Endothelial cell of umbilical vein (primary cell): ENCODE results near the gene HOXD12. TPM values are rescaled to one million over a fixed set of nuclear protein-coding genes. Genes with fewer than 3 reads are reported as not detected.

Source experiments
- BruUV-seq: library from RNA; stranded (reverse); fragments of 400-500 nt; replicated peaks from 2 replicates; lab custom pipeline; 2021; lab: Mats Ljungman, UMichigan
- CTCF ChIA-PET: fragments of 300-600, 350-600 bp; sonication (Branson Sonifier 250); formaldehyde crosslinking; loops from one replicate; lab custom pipeline; 2021; ENCODE audit warnings: antibody characterized with exemption, inconsistent platforms; lab: Charles Lee
- POLR2A ChIA-PET: fragments of 300-600, 350-600 bp; sonication (Branson Sonifier 250); formaldehyde crosslinking; loops from one replicate; lab custom pipeline; 2021; ENCODE audit warnings: antibody characterized with exemption, inconsistent platforms; lab: Charles Lee
- DNase-seq: peaks from one replicate; pipeline ENCODE4 v3.0.0-alpha.2; 2011; ENCODE audit warnings: low read depth, low spot score
- FAIRE-seq: peaks from 2 replicates; lab custom pipeline; 2011; peaks lifted over from hg19 to GRCh38; lab: Jason Lieb, UNC
- H2AFZ ChIP-seq: 2 replicates; pipeline ENCODE4 v1.6.0; 2012; ENCODE audit warnings: low read depth, low read length, control low read depth, inconsistent platforms
- H3K27ac ChIP-seq: 2 replicates; pipeline ENCODE4 v1.5.1; 2011; ENCODE audit warnings: low read depth, mild to moderate bottlenecking, control low read depth, low read length, moderate library complexity; ENCODE audit not compliant: insufficient read depth
- H3K27me3 ChIP-seq, 2 experiments: 2 replicates each; pipeline versions ENCODE4 v1.6.0 to v1.6.1; 2011; ENCODE audit warnings: low read length in 2 of 2, mixed read lengths in 1 of 2; ENCODE audit not compliant: control insufficient read depth in 2 of 2, insufficient read depth in 2 of 2
- H3K36me3 ChIP-seq, 2 experiments: 2 replicates in 1 of 2; 3 replicates in 1 of 2; pipeline ENCODE4 v1.5.1; 2011; ENCODE audit warnings: low read length in 2 of 2, mild to moderate bottlenecking in 1 of 2, moderate library complexity in 1 of 2; ENCODE audit not compliant: control insufficient read depth in 2 of 2, insufficient read depth in 2 of 2; ENCODE audit errors: extremely low read depth in 1 of 2
- H3K4me1 ChIP-seq: 3 replicates; pipeline ENCODE4 v1.5.1; 2011; ENCODE audit warnings: mild to moderate bottlenecking, low read length; ENCODE audit not compliant: control insufficient read depth, insufficient read depth; ENCODE audit errors: extremely low read depth
- H3K4me2 ChIP-seq: 2 replicates; pipeline ENCODE4 v1.6.1; 2011; ENCODE audit warnings: low read length, control low read depth, mixed read lengths; ENCODE audit not compliant: insufficient read depth
- H3K4me3 ChIP-seq, 3 experiments: fragments of 200-600 bp in 1 of 3; sonication (generic), shearing (Covaris generic) in 1 of 3; replicated peaks in 1 of 3; 2 replicates each; pipeline ENCODE4 v1.5.1; 2011 to 2016; ENCODE audit warnings: control low read depth in 3 of 3, low read length in 3 of 3, mild to moderate bottlenecking in 2 of 3, inconsistent platforms in 1 of 3, low read depth in 1 of 3, moderate library complexity in 1 of 3; ENCODE audit not compliant: insufficient read depth in 1 of 3
- H3K79me2 ChIP-seq: 2 replicates; pipeline ENCODE4 v1.6.0; 2012; ENCODE audit warnings: low read length, inconsistent platforms; ENCODE audit not compliant: control insufficient read depth, insufficient read depth
- H3K9ac ChIP-seq: replicated peaks from 2 replicates; pipeline ENCODE3; 2011; ENCODE audit warnings: low read length, control low read depth; ENCODE audit not compliant: insufficient read depth; ENCODE audit errors: extremely low read depth
- H3K9me1 ChIP-seq: replicated peaks from 3 replicates; pipeline ENCODE4 v1.6.0; 2011; ENCODE audit warnings: mild to moderate bottlenecking, low read length; ENCODE audit not compliant: control insufficient read depth, insufficient read depth; ENCODE audit errors: extremely low read depth
- H3K9me3 ChIP-seq: replicated peaks from 2 replicates; pipeline ENCODE4 v1.5.1; 2012; ENCODE audit warnings: low read length, inconsistent platforms; ENCODE audit not compliant: control insufficient read depth, insufficient read depth
- H4K20me1 ChIP-seq: replicated peaks from 2 replicates; pipeline ENCODE3; 2011; ENCODE audit warnings: mild to moderate bottlenecking, low read length; ENCODE audit not compliant: control insufficient read depth, insufficient read depth; ENCODE audit errors: extremely low read depth
- EZH2 ChIP-seq: IDR thresholded peaks from 2 replicates; pipeline ENCODE4 v1.6.1; 2012; ENCODE audit warnings: borderline replicate concordance, low read depth, mild to moderate bottlenecking, moderate library complexity, low read length, inconsistent platforms; ENCODE audit not compliant: severe bottlenecking
- GATA2 ChIP-seq: IDR thresholded peaks from 2 replicates; pipeline ENCODE4 v1.7.0; 2011; ENCODE audit warnings: low read depth, mild to moderate bottlenecking, moderate library complexity, mixed read lengths, low read length; ENCODE audit not compliant: insufficient read length, insufficient read depth
- JUN ChIP-seq: IDR thresholded peaks from 2 replicates; pipeline ENCODE4 v1.6.1; 2011; ENCODE audit warnings: borderline replicate concordance, low read depth; ENCODE audit not compliant: insufficient read length, insufficient read depth
- MAX ChIP-seq: IDR thresholded peaks from 2 replicates; pipeline ENCODE4 v1.6.1; 2011; ENCODE audit not compliant: insufficient read depth, insufficient read length
- MYC ChIP-seq: IDR thresholded peaks from one replicate; pipeline ENCODE4 v1.6.1; 2011; ENCODE audit warnings: mild to moderate bottlenecking, low read depth, low read length
- POLR2A ChIP-seq: IDR thresholded peaks from 2 replicates; pipeline ENCODE4 v1.6.1; 2012; ENCODE audit warnings: low read depth, mild to moderate bottlenecking, control low read depth, low read length
- POLR2AphosphoS5 ChIP-seq: IDR thresholded peaks from 2 replicates; pipeline ENCODE4 v1.6.1; 2012; ENCODE audit warnings: low read depth, mild to moderate bottlenecking, control low read depth, low read length, moderate library complexity; ENCODE audit not compliant: insufficient read depth
- dilution Hi-C: fragments of 300-500 bp; cut with MboI; formaldehyde crosslinking; loops from one replicate; pipeline ENCODE4 v1.15.0; 2019; ENCODE audit warnings: low sequenced_read_pairs; ENCODE audit not compliant: extremely low pct_ligation_motif_present
- intact Hi-C: fragments of 100-400 bp; cut with micrococcal nuclease; formaldehyde crosslinking; loops from one replicate; pipeline ENCODE4 v1.10.0; 2022
- polyA plus RNA-seq, 4 experiments: library from polyadenylated mRNA; depleted of rRNA in 3 of 4; stranded (reverse) in 3 of 4; unstranded in 1 of 4; fragments of >200 nt; gene quantifications; 2 replicates each; pipeline versions ENCODE4 v1.2.1 to v1.2.3, GENCODE V29; 2011 to 2012; ENCODE audit warnings: missing spikeins in 1 of 4
- total RNA-seq: library from RNA; stranded (reverse); gene quantifications from 2 replicates; pipeline ENCODE4 v1.2.3, GENCODE V29; 2021

The HOXD12 gene
- total and polyA plus RNA-seq, 2 donors (not counting 3 experiments of a cell fraction or from before 2014, with no cell fraction given), result not detected

DNA sequence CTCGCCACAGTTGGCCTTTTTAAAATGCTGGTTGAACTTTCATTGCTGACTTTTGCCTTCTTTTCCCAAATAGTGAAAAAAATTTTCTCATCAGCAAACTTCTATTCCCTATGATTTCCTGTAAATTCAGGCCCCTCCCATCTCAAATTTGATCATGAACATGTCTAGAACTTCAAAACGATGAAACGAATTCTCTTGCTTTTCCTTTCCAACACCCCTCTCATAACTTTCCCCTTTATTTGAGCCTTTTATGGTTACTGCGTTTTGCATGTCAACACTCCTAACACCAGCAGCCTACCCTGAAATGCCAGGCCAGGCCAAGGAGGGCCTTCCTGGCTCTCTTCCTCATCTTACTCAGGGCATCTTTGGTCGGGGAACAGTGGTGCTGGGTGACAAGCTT lies 8.7 kb upstream of the HOXD12 start:
- dilution Hi-C loops, result no loop called here
- Histone ChIP-seq H3K4me1 (no peaks in the 10 kb centered on the region), H3K79me2 (no peaks in the 10 kb centered on the region), H3K4me2 (no peak overlapping the region), H3K9me1 (no peaks in the 10 kb centered on the region), H2AFZ (no peak overlapping the region), H3K36me3 (no peaks in the 10 kb centered on the region), H3K9me3 (no peaks in the 10 kb centered on the region), H3K27me3 (peaks cover 87 to 98% of the 10 kb centered on the region in 2 experiments), H3K27ac (no peak overlapping the region), H3K9ac (no peak overlapping the region), H3K4me3 (no peak overlapping the region), H4K20me1 (peaks cover 3% of the 10 kb centered on the region)
- no peak for TF ChIP-seq MYC
- TF ChIP-seq JUN, result no peak
- no peak for TF ChIP-seq EZH2
- no peak for TF ChIP-seq POLR2A
- TF ChIP-seq POLR2AphosphoS5, result no peak
- TF ChIP-seq GATA2, result no peak
- FAIRE-seq, result no peak
- POLR2A ChIA-PET, result no interaction called here
- no peak for DNase-seq
- CTCF ChIA-PET, result interaction anchor here (1.3 kb wide), 1 partner anchor 840 kb away, joined by 3 read pairs; no protein-coding TSS in a partner anchor
- intact Hi-C loops, result no loop called here
- BruUV-seq, result no TSS peak

DNA sequence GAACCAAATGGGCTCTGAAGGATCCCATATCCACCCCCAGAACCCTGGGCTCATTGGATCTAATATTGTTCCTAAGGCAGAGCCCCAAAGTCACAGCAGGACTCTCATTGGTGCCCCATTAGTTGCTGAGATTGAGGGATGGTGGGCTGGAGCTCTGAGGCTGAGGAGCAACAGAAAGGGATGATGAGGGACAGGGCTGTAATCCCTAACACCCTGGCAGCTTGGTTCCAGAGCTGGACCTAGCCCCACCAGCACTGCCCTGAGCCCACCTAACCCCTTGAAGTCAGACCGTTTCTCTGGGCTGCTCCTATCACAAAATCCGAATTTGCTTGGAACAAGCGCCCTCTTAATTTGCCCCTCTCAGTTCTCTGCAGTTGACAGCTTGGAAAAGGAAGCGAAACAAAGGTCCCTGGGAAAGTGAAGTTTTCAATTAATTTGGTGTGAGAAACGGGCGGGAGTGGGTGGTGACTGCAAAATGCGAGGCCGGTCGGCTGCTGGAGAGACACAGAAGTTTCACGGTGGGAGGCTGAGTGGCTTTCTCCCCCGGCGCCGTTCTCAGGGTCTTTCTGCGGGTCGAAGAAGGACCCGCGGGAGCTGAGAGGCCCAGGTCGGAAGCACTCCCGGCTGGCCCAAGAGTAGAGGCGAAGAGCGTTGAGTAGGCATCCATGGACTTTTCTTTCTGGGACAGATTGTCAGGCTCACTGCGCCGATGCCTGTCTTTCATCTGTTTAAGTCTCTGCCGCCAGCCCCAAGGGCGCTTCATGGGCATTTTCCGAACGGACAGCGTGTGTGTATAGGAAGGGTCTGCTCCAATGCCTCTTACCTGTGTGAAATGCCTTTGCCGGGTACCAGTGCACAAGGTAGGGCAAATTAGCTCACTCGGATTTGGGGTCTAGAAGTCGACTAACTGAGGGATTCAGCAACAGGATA lies 8.0 kb upstream of the HOXD12 start:
- ChIA-PET CTCF (interaction anchor here (1.2 to 2.1 kb wide), 3 partner anchors 402 to 840 kb away, joined by 3 to 6 read pairs (median 5); no protein-coding TSS in a partner anchor), POLR2A (no interaction called here)
- dilution Hi-C loops, result no loop called here
- no TSS peak for BruUV-seq
- Histone ChIP-seq H3K4me1 (no peaks in the 10 kb centered on the region), H3K79me2 (no peaks in the 10 kb centered on the region), H3K4me3 (no peak overlapping the region), H3K4me2 (no peak overlapping the region), H2AFZ (no peak overlapping the region), H3K9me3 (no peaks in the 10 kb centered on the region), H3K27ac (no peak overlapping the region), H3K36me3 (no peaks in the 10 kb centered on the region), H4K20me1 (peaks cover 6% of the 10 kb centered on the region), H3K9me1 (no peaks in the 10 kb centered on the region), H3K9ac (no peak overlapping the region), H3K27me3 (peaks cover 85 to 98% of the 10 kb centered on the region in 2 experiments)
- DNase-seq (no peak), FAIRE-seq (no peak)
- intact Hi-C loops, result no loop called here
- TF ChIP-seq EZH2, result peak; percentile 80
- no peak for TF ChIP-seq MAX
- TF ChIP-seq MYC, result no peak
